T-helper 22 cell (primary cell): ENCODE data around the gene GRWD1.
A peak's percentile ranks its signal among the peaks of the same experiment; 100 is the strongest.
"Not testable (repeated sequence)": the region's sequence is repeated elsewhere in the genome, so short reads cannot be mapped to it uniquely, and the experiment has no call there.

Source experiments
- DNase-seq: peaks from one replicate; pipeline ENCODE4 v3.0.0-alpha.2; 2020; ENCODE audit warnings: low read depth

The GRWD1 gene

GRCh38 chr19:48480183-48480557 lies 34.4 kb downstream of the GRWD1 start:
- no peak for DNase-seq

- DNase-seq = peak; percentile 41
Measured at GRCh38 chr19:48480558-48481500, 35.0 kb downstream of the GRWD1 start.

- DNase-seq = no peak
Measured at GRCh38 chr19:48481846-48482639, 36.3 kb downstream of the GRWD1 start.

GRCh38 chr19:48483301-48483700 lies 37.5 kb downstream of the GRWD1 start:
- DNase-seq = no peak

GRCh38 chr19:48484247-48484893 lies 38.6 kb downstream of the GRWD1 start:
- DNase-seq = no peak

GRCh38 chr19:48484931-48485612 lies 39.3 kb downstream of the GRWD1 start:
- DNase-seq = no peak

- not testable (repeated sequence) for DNase-seq
Measured at GRCh38 chr19:48486706-48487105, 40.9 kb downstream of the GRWD1 start.

- DNase-seq = no peak
Measured at GRCh38 chr19:48487544-48487943, 41.8 kb downstream of the GRWD1 start.

GRCh38 chr19:48487948-48488347 lies 42.2 kb downstream of the GRWD1 start:
- DNase-seq = no peak

- not testable (repeated sequence) for DNase-seq
Measured at GRCh38 chr19:48488478-48488877, 42.7 kb downstream of the GRWD1 start.

- DNase-seq = peak; percentile 51
Measured at GRCh38 chr19:48489608-48490216, 43.9 kb downstream of the GRWD1 start.

GRCh38 chr19:48490981-48491792 lies 45.4 kb downstream of the GRWD1 start:
- DNase-seq = peak; percentile 38

GRCh38 chr19:48491793-48492123 lies 46.0 kb downstream of the GRWD1 start:
- DNase-seq = no peak

- DNase-seq = peak; percentile 73
Measured at GRCh38 chr19:48492925-48493717, 47.3 kb downstream of the GRWD1 start.

- no peak for DNase-seq
Measured at GRCh38 chr19:48493718-48494401, 48.1 kb downstream of the GRWD1 start.

- DNase-seq = no peak
Measured at GRCh38 chr19:48495396-48495795, 49.6 kb downstream of the GRWD1 start.

GRCh38 chr19:48496959-48497727 lies 51.4 kb downstream of the GRWD1 start:
- no peak for DNase-seq
